ENCODE measurements around the gene ZNF804B.

The ZNF804B gene

GRCh38 chr7:88772776-88773175 is 13.3 kb downstream of the ZNF804B start:
- Histone ChIP-seq H3K4me1 (ENCODE audit: control insufficient read depth, insufficient read depth, low read length) (no peaks in the 10 kb centered on the region), H3K27me3 (ENCODE audit: control insufficient read depth in 1 of 2, insufficient read depth in 2 of 2, low read length in 2 of 2) (peaks cover 0 to 3% of the 10 kb centered on the region in 2 donors), H3K36me3 (ENCODE audit: control insufficient read depth in 2 of 2, insufficient read depth in 2 of 2, low read length in 2 of 2) (no peaks in the 10 kb centered on the region), H3K4me3 (ENCODE audit: low read length in 2 of 2) (no peak overlapping the region), H3K27ac (ENCODE audit: low read length) (no peak overlapping the region), H3K9me3 (ENCODE audit: control insufficient read depth in 2 of 2, low read length in 2 of 2) (no peaks in the 10 kb centered on the region), H3K9ac (ENCODE audit: low read length in 2 of 2) (no peak overlapping the region)

- no peak overlapping the region for H3K9ac ChIP-seq (ENCODE audit: low read length in 2 of 2)
- no peak overlapping the region for H3K27ac ChIP-seq (ENCODE audit: low read length)
- H3K4me1 ChIP-seq (ENCODE audit: control insufficient read depth, insufficient read depth, low read length): no peaks in the 10 kb centered on the region
- H3K27me3 ChIP-seq (ENCODE audit: control insufficient read depth in 1 of 2, insufficient read depth in 2 of 2, low read length in 2 of 2): peaks cover 0 to 2% of the 10 kb centered on the region in 2 donors
- no peak overlapping the region for H3K4me3 ChIP-seq (ENCODE audit: low read length in 2 of 2)
- no peaks in the 10 kb centered on the region for H3K9me3 ChIP-seq (ENCODE audit: control insufficient read depth in 2 of 2, low read length in 2 of 2)
- H3K36me3 ChIP-seq (ENCODE audit: control insufficient read depth in 2 of 2, insufficient read depth in 2 of 2, low read length in 2 of 2): no peaks in the 10 kb centered on the region
Observed at GRCh38 chr7:88775838-88776237, 16.3 kb downstream of the ZNF804B start.

- H3K27me3 ChIP-seq (ENCODE audit: control insufficient read depth in 1 of 2, insufficient read depth in 2 of 2, low read length in 2 of 2): no peaks in the 10 kb centered on the region
- no peaks in the 10 kb centered on the region for H3K9me3 ChIP-seq (ENCODE audit: control insufficient read depth in 2 of 2, low read length in 2 of 2)
- no peak overlapping the region for H3K4me3 ChIP-seq (ENCODE audit: low read length in 2 of 2)
- H3K36me3 ChIP-seq (ENCODE audit: control insufficient read depth in 2 of 2, insufficient read depth in 2 of 2, low read length in 2 of 2): no peaks in the 10 kb centered on the region
- no peak overlapping the region for H3K9ac ChIP-seq (ENCODE audit: low read length in 2 of 2)
- no peaks in the 10 kb centered on the region for H3K4me1 ChIP-seq (ENCODE audit: control insufficient read depth, insufficient read depth, low read length)
- no peak overlapping the region for H3K27ac ChIP-seq (ENCODE audit: low read length)
Observed at GRCh38 chr7:88787777-88788176, 28.3 kb downstream of the ZNF804B start.

- Histone ChIP-seq H3K4me3 (ENCODE audit: low read length in 2 of 2) (no peak overlapping the region), H3K9ac (ENCODE audit: low read length in 2 of 2) (no peak overlapping the region), H3K4me1 (ENCODE audit: control insufficient read depth, insufficient read depth, low read length) (no peaks in the 10 kb centered on the region), H3K9me3 (ENCODE audit: control insufficient read depth in 2 of 2, low read length in 2 of 2) (no peaks in the 10 kb centered on the region), H3K27ac (ENCODE audit: low read length) (no peak overlapping the region), H3K36me3 (ENCODE audit: control insufficient read depth in 2 of 2, insufficient read depth in 2 of 2, low read length in 2 of 2) (no peaks in the 10 kb centered on the region), H3K27me3 (ENCODE audit: control insufficient read depth in 1 of 2, insufficient read depth in 2 of 2, low read length in 2 of 2) (no peaks in the 10 kb centered on the region)
Observed at GRCh38 chr7:88789480-88790064, 30.1 kb downstream of the ZNF804B start.

GRCh38 chr7:88791891-88792290 is 32.4 kb downstream of the ZNF804B start:
- no peaks in the 10 kb centered on the region for H3K27me3 ChIP-seq (ENCODE audit: control insufficient read depth in 1 of 2, insufficient read depth in 2 of 2, low read length in 2 of 2)
- H3K27ac ChIP-seq (ENCODE audit: low read length): no peak overlapping the region
- no peak overlapping the region for H3K9ac ChIP-seq (ENCODE audit: low read length in 2 of 2)
- no peaks in the 10 kb centered on the region for H3K36me3 ChIP-seq (ENCODE audit: control insufficient read depth in 2 of 2, insufficient read depth in 2 of 2, low read length in 2 of 2)
- no peaks in the 10 kb centered on the region for H3K9me3 ChIP-seq (ENCODE audit: control insufficient read depth in 2 of 2, low read length in 2 of 2)
- no peak overlapping the region for H3K4me3 ChIP-seq (ENCODE audit: low read length in 2 of 2)
- H3K4me1 ChIP-seq (ENCODE audit: control insufficient read depth, insufficient read depth, low read length): no peaks in the 10 kb centered on the region

GRCh38 chr7:88792361-88792760 is 32.9 kb downstream of the ZNF804B start:
- no peak overlapping the region for H3K27ac ChIP-seq (ENCODE audit: low read length)
- no peaks in the 10 kb centered on the region for H3K27me3 ChIP-seq (ENCODE audit: control insufficient read depth in 1 of 2, insufficient read depth in 2 of 2, low read length in 2 of 2)
- H3K9me3 ChIP-seq (ENCODE audit: control insufficient read depth in 2 of 2, low read length in 2 of 2): no peaks in the 10 kb centered on the region
- H3K9ac ChIP-seq (ENCODE audit: low read length in 2 of 2): no peak overlapping the region
- no peak overlapping the region for H3K4me3 ChIP-seq (ENCODE audit: low read length in 2 of 2)
- no peaks in the 10 kb centered on the region for H3K36me3 ChIP-seq (ENCODE audit: control insufficient read depth in 2 of 2, insufficient read depth in 2 of 2, low read length in 2 of 2)
- H3K4me1 ChIP-seq (ENCODE audit: control insufficient read depth, insufficient read depth, low read length): no peaks in the 10 kb centered on the region

GRCh38 chr7:88795553-88795952 is 36.1 kb downstream of the ZNF804B start, which contains the start of gene TEX47:
TSS of gene TEX47 (minus strand) at chr7:88795737. CDS start at chr7:88794942, 795 bp downstream.
- no peaks in the 10 kb centered on the region for H3K27me3 ChIP-seq (ENCODE audit: control insufficient read depth in 1 of 2, insufficient read depth in 2 of 2, low read length in 2 of 2)
- no peak within 1 kb of the TSS for H3K9ac ChIP-seq (ENCODE audit: low read length in 2 of 2)
- H3K4me3 ChIP-seq (ENCODE audit: low read length in 2 of 2): no peak within 1 kb of the TSS
- no peaks in the 10 kb centered on the region for H3K4me1 ChIP-seq (ENCODE audit: control insufficient read depth, insufficient read depth, low read length)
- no peaks in the 10 kb centered on the region for H3K36me3 ChIP-seq (ENCODE audit: control insufficient read depth in 2 of 2, insufficient read depth in 2 of 2, low read length in 2 of 2)
- H3K9me3 ChIP-seq (ENCODE audit: control insufficient read depth in 2 of 2, low read length in 2 of 2): no peaks in the 10 kb centered on the region
- no peak within 1 kb of the TSS for H3K27ac ChIP-seq (ENCODE audit: low read length)

- no peaks in the 10 kb centered on the region for H3K36me3 ChIP-seq (ENCODE audit: control insufficient read depth in 2 of 2, insufficient read depth in 2 of 2, low read length in 2 of 2)
- no peaks in the 10 kb centered on the region for H3K9me3 ChIP-seq (ENCODE audit: control insufficient read depth in 2 of 2, low read length in 2 of 2)
- no peak overlapping the region for H3K9ac ChIP-seq (ENCODE audit: low read length in 2 of 2)
Observed at GRCh38 chr7:88801046-88801445, 41.5 kb downstream of the ZNF804B start.

GRCh38 chr7:88806280-88807037 is 47.0 kb downstream of the ZNF804B start:
- no peak overlapping the region for H3K9ac ChIP-seq (ENCODE audit: low read length in 2 of 2)

More at GRCh38 chr7:88801046-88801445, 41.5 kb downstream of the ZNF804B start:
- no peak overlapping the region for H3K4me3 ChIP-seq (ENCODE audit: low read length in 2 of 2)
- H3K27me3 ChIP-seq (ENCODE audit: control insufficient read depth in 1 of 2, insufficient read depth in 2 of 2, low read length in 2 of 2): no peaks in the 10 kb centered on the region
- H3K4me1 ChIP-seq (ENCODE audit: control insufficient read depth, insufficient read depth, low read length): no peaks in the 10 kb centered on the region
- no peak overlapping the region for H3K27ac ChIP-seq (ENCODE audit: low read length)

GRCh38 chr7:88818552-88818951 is 59.1 kb downstream of the ZNF804B start:
- H3K4me1 ChIP-seq (ENCODE audit: control insufficient read depth, insufficient read depth, low read length): no peaks in the 10 kb centered on the region
- no peaks in the 10 kb centered on the region for H3K36me3 ChIP-seq (ENCODE audit: control insufficient read depth in 2 of 2, insufficient read depth in 2 of 2, low read length in 2 of 2)
- H3K9ac ChIP-seq (ENCODE audit: low read length in 2 of 2): no peak overlapping the region
- H3K9me3 ChIP-seq (ENCODE audit: control insufficient read depth in 2 of 2, low read length in 2 of 2): no peaks in the 10 kb centered on the region
- H3K27ac ChIP-seq (ENCODE audit: low read length): no peak overlapping the region
- H3K27me3 ChIP-seq (ENCODE audit: control insufficient read depth in 1 of 2, insufficient read depth in 2 of 2, low read length in 2 of 2): no peaks in the 10 kb centered on the region
- no peak overlapping the region for H3K4me3 ChIP-seq (ENCODE audit: low read length in 2 of 2)

More at GRCh38 chr7:88806280-88807037, 47.0 kb downstream of the ZNF804B start:
- Histone ChIP-seq H3K36me3 (ENCODE audit: control insufficient read depth in 2 of 2, insufficient read depth in 2 of 2, low read length in 2 of 2) (no peaks in the 10 kb centered on the region), H3K4me1 (ENCODE audit: control insufficient read depth, insufficient read depth, low read length) (no peaks in the 10 kb centered on the region), H3K27ac (ENCODE audit: low read length) (no peak overlapping the region), H3K9me3 (ENCODE audit: control insufficient read depth in 2 of 2, low read length in 2 of 2) (no peaks in the 10 kb centered on the region), H3K27me3 (ENCODE audit: control insufficient read depth in 1 of 2, insufficient read depth in 2 of 2, low read length in 2 of 2) (no peaks in the 10 kb centered on the region), H3K4me3 (ENCODE audit: low read length in 2 of 2) (no peak overlapping the region)

- Histone ChIP-seq H3K36me3 (ENCODE audit: control insufficient read depth in 2 of 2, insufficient read depth in 2 of 2, low read length in 2 of 2) (no peaks in the 10 kb centered on the region), H3K27me3 (ENCODE audit: control insufficient read depth in 1 of 2, insufficient read depth in 2 of 2, low read length in 2 of 2) (no peaks in the 10 kb centered on the region), H3K9me3 (ENCODE audit: control insufficient read depth in 2 of 2, low read length in 2 of 2) (no peaks in the 10 kb centered on the region), H3K27ac (ENCODE audit: low read length) (no peak overlapping the region), H3K4me3 (ENCODE audit: low read length in 2 of 2) (no peak overlapping the region), H3K4me1 (ENCODE audit: control insufficient read depth, insufficient read depth, low read length) (no peaks in the 10 kb centered on the region), H3K9ac (ENCODE audit: low read length in 2 of 2) (no peak overlapping the region)
Observed at GRCh38 chr7:88826222-88826621, 66.7 kb downstream of the ZNF804B start.

Data from stomach smooth muscle (tissue), 2 donors.